ENCODE measurements around the gene TMEM40.

- TF ChIP-seq RB1 (IDR thresholded peaks at IDR 0.05; ENCODE audit: low read depth) (no peak), HMBOX1 (IDR thresholded peaks at IDR 0.05) (no peak), EZH2 (IDR thresholded peaks at IDR 0.05; ENCODE audit: borderline replicate concordance, low read depth, low read length) (no peak), NR2C2 (CRISPR knock-in tag; IDR thresholded peaks at IDR 0.05) (no peak), NR2C2 (tag; IDR thresholded peaks at IDR 0.05) (no peak), SRF (CRISPR knock-in tag; IDR thresholded peaks at IDR 0.05) (no peak), BHLHE40 (IDR thresholded peaks at IDR 0.05; ENCODE audit: low read length) (no peak), IRF2 (CRISPR knock-in tag; IDR thresholded peaks at IDR 0.05) (no peak)
Observed at GRCh38 chr3:12773030-12773709, 14.1 kb upstream of the TMEM40 start.
